HG03442 (cell line): ENCODE results near the gene SMIM44.
A peak's percentile ranks its signal among the peaks of the same experiment; 100 is the strongest.
"Not testable (repeated sequence)": the region's sequence is repeated elsewhere in the genome, so short reads cannot be mapped to it uniquely, and the experiment has no call there.

Source experiments
- ATAC-seq: cut with Tn5 transposase; IDR thresholded peaks from one replicate; pipeline ENCODE4 v1.9.1; 2021; ENCODE audit warnings: mild to moderate bottlenecking, moderate library complexity; ENCODE audit not compliant: unreplicated experiment

The SMIM44 gene

DNA sequence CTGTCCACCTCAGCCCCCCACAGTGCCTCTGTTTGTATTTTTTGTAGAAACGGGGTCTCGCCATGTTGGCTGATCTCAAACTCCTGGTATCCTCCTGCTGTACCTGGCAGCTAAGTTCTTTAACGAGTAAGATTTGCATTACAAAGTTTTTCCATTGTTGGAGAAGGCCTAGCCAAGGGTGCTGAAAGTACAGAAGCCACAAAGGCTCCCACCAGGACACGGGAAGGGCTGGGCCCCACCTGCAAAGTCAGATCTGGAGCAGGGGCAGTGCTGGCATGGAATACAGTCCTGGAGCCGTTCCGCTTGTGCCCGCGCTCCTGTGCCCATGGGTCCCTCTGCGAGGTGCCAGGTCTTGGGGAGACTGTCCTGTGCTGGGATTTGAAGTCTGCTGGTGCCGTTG, 35.0 kb upstream of the SMIM44 start:
- ATAC-seq, result no peak

DNA sequence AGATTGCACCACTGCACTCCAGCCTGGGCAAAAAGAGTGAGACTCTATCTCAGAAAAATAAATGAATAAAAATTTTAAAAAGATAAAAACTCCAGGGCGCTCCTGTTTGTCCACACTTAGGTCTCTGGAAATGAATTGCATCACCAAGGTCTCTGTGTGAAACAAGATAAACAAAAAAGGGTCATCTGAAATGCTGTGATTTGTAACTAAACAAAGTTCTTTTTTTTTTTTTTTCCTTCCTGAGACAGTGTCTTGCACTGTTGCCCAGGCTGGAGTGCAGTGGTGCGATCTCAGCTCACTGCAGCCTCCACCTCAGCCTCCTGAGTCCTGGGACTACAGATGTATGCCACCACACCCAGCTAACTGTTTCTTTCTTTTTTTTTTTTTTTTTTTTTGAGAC, 34.4 kb upstream of the SMIM44 start:
- no peak for ATAC-seq

DNA sequence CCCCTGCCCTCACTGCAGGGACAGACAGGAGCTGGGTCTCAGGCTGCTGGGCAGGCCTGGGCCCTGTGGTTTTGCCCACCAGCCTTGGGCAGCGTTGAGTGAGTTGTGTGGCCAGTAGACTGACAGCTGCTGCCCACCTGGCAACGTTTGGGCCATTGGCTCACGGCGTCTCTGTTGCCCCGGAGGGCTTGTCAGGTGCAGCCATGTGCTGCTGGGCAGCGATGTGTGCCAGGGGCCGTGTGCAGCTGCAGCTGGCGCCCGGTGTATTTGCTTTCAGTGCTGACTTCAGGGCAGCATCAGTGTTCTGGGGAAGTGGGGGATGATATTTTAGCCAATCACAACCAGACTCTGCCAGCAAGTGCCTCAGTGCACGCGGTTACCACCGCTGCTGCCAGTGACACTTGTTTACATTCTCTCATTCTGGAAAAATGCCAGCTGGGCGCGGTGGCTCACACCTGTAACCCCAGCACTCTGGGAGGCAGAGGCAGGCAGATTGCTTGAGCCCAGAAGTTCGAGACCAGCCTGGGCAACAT, 33.5 kb upstream of the SMIM44 start:
- ATAC-seq, result no peak

DNA sequence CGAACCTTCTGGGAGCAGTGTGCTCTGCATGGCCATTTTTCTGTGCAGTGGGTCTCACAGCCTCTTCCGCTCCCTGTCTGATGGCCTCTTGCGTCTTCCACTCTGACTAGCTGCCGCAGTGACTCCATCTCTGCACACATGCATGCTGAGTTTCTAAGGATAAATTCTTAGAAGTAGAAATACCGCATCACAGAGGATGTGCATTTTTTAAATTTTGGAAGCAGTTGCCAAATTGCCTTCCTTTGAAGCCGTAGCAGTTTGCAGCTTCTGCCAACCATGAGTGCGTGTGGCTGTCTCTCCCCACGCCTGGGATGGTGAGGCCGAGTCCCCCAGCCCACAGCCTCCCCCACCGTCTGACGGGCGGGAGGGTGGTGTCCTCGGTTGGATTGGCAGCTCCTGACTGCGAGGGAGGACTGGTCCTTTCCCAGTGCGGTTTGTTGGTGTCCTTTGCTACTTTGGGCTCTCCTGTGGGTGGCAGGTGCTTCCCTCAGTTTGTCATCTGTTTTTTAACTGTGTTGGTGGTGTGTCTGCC, 32.7 kb upstream of the SMIM44 start:
- ATAC-seq, result no peak

DNA sequence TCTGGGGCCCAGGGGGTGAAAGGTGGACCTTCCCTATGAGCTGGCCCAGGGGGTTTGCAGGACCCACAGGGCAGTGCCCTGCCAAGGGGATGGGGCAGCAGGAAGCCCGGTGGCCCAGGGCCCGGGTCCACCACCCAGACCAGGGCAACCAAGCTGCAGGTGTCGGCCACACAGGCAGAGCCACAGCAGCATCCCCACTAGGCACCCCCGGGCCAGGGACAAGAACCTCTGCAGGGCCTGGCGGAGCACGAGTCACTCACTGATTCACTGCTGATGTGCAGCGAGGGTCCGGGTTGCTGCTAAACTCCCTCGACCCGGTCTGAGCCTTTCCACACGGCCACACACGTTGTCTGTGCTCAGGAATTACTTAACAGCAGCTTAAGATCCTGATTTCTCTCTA, 31.7 kb upstream of the SMIM44 start:
- ATAC-seq, result no peak

DNA sequence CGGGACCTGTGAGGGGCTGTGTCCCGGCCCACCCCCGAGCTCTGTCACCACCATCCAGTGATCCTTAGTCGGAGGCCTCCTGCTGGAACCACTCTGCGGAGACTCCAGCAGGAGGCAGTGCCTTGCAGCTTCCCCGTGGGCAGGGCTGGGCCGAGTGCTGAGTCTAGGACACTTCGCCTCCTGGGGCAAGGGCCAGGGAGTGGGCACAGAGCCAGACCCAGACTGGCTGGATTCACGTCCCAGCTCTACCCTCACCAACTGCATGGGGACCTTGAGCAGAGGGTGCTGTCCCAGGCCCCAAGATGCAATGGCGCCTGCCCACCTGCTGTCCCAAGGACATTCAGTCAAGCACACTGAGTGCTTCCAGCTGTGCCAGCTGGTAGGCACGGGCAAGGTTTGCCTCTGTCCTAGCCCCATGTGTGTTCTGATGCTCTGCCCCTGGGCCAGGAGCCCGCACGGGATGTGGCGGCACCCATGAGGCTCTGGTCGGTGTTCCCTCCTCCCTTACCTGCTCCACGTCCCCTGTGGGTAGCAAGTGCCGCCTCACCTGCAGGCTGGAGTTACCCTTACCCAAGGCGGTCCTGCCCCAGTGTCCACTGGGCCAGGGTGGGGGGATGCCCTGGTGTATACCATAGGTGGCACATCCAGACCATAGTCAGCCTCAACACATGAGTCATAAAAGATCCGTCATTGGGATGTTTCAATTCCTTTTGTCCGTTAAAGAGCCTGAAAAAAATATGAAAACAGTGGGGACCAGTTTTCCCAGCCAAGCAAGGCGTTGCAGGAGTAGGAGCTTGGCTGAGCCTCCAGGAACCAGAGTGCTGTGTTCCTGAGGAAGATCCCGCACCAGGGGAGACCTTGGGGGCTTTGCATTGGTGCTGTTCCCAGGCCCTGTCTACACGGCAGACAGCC, 30.2 kb upstream of the SMIM44 start:
- ATAC-seq, result no peak

DNA sequence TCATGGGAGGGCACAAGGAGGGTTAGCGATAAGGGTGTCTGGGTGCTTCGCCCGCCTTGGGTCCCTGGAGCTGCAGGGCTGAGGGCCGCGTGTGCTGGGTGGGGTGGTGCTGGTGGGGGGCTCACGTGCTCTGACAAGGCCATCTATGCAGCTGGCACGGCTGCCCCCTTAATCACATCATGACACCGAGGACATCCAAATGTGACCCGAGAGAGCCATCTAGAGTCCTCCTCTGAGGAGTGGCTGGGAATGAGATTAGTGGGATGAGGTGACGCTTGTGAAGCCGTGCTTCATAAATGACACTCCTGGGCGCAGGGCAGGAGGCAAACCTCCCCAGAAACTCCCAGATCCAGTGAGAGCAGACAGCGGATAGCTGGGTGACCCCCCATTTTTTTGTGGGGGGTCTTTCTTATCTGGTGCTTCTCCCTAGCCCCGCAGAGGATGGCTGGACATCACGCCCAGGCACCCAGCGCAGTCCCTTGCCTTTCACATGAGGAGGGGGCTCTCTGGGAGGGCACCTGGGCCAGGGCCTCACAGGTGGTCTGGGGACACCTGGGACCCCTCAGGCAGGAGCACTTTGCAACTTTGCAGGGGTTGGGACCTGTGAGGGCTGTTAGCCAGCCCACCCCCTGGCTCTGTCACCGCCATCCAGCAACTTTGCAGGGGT, 29.5 kb upstream of the SMIM44 start:
- ATAC-seq, result no peak

DNA sequence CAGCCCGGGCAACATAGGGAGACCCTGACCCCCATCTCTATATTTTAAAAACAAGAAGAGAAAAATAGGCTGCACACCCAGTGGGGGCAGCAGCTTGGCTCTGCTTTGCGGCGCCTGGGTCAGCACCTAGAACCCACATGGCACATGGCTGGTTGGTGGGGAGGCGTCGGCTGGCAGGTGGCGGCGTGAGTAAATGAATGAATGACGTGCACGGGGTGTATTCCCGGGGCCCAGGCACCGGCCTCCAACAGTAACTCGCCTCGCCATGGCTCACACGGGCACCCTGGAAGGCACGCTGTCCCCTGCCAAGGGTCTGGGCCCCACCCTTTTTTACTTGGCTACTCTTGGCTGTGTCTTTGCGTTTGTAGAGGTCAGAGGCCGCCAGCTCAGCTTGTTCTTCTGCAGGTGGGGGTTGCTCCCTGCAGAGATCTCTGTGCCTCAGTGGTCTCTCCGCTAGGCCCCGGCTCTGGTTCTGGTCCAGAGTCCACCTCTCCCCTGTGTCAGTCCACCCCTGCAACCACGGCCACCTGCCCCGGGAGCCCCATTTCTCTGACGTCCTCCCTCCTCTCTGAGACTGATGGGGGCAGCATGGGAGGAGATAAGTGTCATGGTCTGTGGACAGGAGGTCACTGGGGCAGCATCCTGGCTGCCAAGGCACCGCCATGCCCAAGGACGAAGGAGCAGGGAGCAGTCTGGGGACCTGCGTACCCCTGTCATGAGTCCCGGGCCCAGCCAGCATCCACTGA, 28.4 kb upstream of the SMIM44 start:
- no peak for ATAC-seq

DNA sequence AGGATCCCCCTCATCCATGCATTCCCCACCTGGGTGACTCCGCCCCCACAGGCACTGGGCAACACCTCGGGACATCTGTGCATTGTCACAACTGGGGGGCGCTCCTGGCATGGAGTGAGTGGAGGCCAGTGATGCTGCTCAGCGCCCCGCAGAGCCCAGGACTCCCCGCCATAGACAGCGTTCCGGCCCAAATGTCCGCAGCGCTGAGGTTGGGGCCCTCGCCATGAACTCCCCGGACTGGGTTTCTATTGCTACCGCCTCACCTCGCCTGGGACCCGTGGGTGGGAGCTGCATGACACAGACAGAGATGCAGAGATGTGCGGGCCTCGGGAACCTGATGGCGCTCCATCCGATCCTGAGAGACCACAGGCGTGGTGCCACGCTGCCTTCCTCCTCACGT, 27.5 kb upstream of the SMIM44 start:
- ATAC-seq, result no peak

DNA sequence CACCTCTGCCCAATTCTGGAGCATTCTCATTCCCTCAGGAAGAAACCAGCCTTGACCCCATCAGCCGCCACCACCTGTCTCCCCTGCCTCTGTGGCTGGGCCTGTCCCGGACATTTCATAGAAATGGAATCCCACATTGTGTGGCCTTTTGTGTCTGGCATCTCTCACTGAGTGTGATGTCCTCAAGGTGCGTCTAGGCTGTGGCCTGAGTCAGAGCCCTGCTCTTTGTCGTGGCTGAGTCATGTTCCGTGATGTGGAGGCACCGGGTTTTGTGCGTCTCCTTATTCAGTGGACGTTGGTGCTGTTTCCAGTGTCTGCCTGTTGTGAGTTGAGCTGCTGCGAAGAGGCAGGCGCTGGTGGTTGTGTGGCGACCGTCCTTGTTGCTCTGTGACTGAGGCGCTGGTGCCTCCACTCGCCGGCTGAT, 26.3 kb upstream of the SMIM44 start:
- ATAC-seq, result no peak

DNA sequence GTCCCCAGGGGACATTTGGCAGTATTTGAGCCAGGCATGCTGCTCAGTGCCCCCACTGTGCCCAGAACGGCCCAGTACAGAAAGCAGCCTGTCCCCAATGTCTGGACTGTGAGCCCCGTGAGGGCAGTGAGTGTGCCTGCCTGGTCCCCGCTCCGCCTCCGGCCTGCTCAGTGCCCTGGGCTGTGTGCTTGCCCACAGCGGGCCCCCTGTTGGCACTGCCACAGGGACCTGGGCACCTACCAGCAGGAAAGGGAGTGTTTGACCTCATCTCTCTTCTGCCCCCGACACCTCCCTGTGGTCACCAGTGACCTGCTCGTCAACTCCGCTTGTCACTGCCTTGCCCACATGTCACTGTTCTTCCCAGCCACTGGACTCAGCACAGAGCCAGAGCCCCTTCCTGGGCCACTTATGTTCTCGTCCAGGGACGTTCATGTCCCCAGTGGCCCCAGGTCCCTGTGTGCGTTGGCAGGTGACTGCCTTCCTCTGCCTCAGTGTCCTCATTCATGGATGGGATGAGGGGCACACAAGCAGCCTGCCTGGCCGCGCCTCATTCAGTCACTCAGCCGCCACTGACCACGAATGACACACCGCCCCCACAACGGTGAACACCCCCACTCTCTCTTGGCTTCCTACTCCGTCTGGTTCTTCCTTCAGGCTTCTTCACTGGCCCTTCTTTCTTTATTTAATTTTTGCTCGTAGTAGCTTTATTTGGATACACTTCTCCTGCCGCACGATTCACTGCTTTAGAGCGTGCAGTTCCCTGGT, 25.7 kb upstream of the SMIM44 start:
- ATAC-seq, result no peak

DNA sequence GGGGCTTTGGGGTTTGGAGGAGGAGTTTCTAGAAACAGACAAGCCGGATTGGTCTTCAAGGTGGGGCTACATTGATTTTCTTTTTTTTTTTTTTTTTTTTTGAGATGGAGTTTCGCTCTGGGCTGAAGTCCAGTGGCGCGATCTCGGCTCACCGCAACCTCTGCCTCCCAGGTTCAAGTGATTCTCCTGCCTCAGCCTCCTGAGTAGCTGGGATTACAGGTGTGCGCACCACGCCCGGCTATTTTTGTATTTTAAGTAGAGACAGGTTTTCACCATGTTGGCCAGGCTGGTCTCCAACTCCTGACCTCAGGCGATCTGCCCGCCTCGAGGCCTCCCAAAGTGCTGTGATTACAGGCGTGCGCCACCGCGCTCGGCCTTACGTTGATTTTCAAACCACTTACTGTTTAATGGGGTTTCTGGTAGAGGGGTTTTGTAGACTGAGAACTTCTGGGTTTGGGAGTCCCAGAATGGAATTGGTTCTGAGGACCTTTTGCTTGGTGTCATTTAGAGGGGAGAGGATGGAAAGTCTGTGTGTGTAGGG, 24.9 kb upstream of the SMIM44 start:
- ATAC-seq, result not testable (repeated sequence)

DNA sequence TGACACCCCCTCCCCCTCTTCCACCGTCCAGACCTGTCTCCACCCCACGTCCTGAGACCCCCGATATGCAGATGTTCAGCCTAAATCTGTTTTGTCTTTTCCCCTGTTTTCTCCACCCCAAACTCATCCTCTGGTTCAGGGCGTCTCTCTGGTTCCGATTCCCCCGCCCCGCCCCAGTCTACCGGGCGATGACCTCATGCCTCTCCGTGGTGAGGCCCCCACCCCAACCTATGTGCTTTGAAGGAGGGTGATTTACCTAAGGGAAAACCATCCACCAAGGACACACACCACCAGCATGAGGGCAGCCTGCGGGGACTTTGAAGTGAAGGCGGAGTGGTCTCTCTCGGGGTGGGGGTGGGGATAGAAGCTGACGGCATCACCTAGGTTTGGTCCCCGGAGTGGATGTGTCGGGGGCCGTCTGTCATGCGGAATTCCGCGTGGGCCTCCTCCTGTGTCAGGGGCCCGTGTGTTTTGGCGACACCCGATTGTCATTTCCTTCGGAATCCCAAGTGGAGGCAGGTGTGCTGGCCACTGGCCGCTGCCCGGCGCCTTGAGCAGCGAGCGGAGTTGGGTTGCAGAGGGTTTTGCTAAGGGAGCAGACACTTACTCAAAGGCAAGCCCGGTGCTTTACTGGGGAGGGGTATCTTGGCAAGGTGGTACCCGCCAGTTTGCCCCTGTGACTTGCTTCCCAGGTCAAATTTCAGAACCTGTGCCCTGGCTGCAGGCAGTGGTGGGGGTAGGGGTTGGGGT, 24.3 kb upstream of the SMIM44 start:
- no peak for ATAC-seq

DNA sequence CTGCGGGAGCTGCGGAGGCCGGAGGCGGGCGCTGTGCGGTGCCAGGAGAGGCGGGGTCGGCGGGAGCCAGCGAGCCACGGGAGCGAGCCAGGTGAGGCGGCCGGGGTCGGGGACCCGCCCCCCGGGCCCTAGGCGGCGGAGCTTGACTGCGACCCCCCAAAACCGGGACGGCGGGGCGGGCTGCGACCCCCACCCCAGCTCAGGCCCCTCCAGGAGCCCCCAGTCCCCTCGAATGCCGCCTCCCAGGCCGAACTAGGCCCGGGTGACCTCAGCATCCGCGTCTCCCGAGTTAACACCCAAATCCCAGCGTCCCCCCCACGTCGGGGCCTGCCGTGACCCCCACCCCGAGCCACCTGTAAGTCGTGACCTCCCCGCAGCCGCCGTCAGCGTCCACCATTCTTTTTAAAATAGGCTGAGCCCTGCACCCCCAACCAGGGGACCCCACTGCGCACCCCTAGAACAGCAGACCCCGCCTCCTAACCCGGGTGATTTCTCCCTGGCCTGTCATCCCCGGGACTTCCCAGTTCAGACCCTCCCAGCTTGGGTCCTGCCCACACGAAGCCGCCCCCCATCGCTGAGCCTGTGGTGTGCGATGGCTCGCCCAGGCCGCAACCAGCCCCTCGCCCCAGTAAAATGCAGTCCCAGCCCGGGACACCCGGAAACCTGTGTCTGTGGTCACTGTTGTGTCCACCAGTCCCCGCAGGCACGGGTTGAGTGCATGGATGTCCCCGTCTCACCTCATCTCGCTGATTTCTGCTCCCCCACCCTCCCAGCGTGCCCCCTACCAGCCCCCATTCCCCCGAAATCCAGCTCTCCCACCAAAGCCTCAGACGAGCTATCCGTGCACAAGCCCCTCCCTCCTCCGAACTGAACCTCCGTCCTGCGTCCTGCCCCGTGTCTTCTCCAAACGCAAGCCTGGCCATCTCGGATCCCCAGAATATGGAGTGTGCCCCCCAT, 23.4 kb upstream of the SMIM44 start:
- ATAC-seq, result no peak

DNA sequence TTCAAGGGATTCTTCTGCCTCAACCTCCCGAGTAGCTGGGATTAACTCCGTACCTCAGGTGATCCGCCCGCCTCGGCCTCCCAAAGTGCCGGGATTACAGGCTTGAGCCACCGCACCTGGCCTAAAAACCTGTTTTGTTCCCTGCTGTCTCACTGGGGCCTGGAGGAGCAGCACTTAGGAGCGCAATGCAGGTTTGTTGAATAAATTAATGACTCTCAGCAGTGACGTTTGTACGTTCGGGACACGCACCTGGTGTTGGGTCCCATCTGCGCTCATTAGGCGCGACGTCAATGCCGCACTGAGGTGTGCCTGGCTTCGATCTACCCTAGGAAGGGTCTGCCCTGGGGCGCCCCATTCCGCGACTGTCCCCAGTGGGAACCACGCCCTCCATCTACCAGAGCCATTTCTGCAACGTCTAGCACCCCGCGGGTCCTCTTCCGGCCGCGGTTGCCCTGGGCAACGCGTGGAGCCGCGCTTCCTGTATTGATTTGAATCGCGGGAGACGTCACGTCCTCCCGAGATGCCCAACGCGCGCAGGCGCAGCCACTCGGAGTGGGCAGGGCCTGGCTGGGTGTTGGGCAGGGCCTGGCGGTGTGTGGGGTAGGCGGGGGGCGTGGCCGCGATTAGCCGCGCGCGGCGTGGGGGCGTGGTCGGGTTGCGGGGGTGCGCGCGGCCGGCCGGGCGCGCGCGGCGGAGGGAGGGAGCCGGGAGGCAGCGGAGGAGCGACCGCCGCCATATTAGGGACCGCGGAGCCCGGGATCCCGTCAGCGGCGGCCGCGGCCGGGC, 22.6 kb upstream of the SMIM44 start, which contains the start of gene FZR1:
Gene FZR1 (plus strand): TSS at position 714 of the 786 bp plus-strand sequence. CDS start 16,679 bp downstream, outside the sequence.
- peak; percentile 90 for ATAC-seq

DNA sequence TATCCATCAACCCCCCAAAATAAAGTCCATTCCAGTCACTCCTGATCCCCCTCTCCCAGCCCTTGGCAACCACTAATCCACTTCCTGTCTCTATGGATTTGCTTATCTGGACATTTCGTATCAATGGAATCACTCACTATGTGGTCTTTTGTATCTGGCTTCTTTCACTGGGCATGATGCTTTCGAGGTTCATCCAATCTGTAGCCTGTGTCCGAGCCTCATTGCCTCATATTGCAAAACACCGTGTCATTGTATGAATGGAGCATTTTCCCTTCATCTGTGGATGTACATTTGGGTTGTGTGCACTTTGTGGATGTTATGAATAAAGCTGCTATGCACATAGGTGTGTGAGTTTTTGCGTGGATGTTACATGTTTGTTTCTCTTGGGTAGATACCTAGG, 21.5 kb upstream of the SMIM44 start:
- ATAC-seq, result no peak

DNA sequence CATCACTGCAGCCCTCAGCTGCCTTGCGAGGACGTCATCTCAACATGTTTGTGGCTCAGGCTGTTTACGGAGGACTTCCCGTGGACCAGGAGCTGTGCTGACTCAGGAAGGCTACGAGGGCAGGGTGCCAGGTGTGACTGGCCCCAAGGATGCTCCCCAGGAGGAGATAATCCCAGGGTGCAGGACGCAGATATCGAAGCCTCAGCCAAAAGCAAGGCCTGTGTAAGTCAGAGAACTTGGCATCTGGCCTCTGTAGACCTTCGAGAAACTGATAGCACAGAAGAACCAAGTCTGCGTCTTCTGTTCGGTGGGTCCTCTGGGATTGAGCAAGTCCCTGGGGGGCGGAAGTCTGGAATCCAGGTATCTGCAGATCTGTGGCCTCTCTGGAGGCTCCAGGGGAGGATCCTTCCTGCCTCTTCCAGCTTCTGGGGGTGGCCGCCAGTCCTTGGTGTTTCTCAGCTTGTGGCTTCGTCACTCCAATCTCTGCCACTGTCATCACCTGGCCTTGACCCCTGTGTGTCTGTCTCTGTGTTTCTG, 19.9 kb upstream of the SMIM44 start:
- ATAC-seq, result no peak
